B cell (primary cell): ENCODE results near the gene SPG7. TPM values are rescaled to one million over a fixed set of nuclear protein-coding genes. Genes with fewer than 3 reads are reported as not detected.

Source experiments
- ATAC-seq: fragments of 200-7000 bp; cut with Tn5 transposase; one replicate; pipeline ENCODE4 v1.10.0; 2021; ENCODE audit warnings: low read depth, mild to moderate bottlenecking, moderate number of reproducible peaks, moderate library complexity
- CTCF ChIA-PET: fragments of 350-600 bp; sonication (Branson Sonifier 250); formaldehyde crosslinking; loops from one replicate; lab custom pipeline; 2021; ENCODE audit warnings: antibody characterized with exemption, inconsistent platforms; lab: Charles Lee
- POLR2A ChIA-PET: fragments of 350-600 bp; sonication (Branson Sonifier 250); formaldehyde crosslinking; loops from one replicate; lab custom pipeline; 2021; ENCODE audit warnings: antibody characterized with exemption; lab: Charles Lee
- DNase-seq: peaks from one replicate; pipeline ENCODE4 v3.0.0; 2013
- H2AFZ ChIP-seq: 2 replicates; pipeline ENCODE4 v1.6.1; 2012; ENCODE audit warnings: mild to moderate bottlenecking, low read depth, low read length; ENCODE audit not compliant: insufficient read depth, poor library complexity, severe bottlenecking
- H3K27ac ChIP-seq, 2 donors: 1 replicate in 1 of 2; 2 replicates in 1 of 2; pipeline ENCODE4 v1.5.1; 2012 to 2013; ENCODE audit warnings: low read length in 2 of 2, mild to moderate bottlenecking in 2 of 2, moderate library complexity in 1 of 2
- H3K27me3 ChIP-seq, 4 experiments: fragments of 200-600 bp in 1 of 4; sonication (generic) in 1 of 4; replicated peaks in 1 of 4; 1 replicate in 2 of 4; 2 replicates in 2 of 4; pipeline versions ENCODE4 v1.6.1 to v1.7.0; 2013 to 2016; ENCODE audit warnings: low read length in 3 of 4, mild to moderate bottlenecking in 2 of 4, mixed read lengths in 1 of 4, moderate library complexity in 1 of 4; ENCODE audit not compliant: insufficient read depth in 4 of 4, control insufficient read depth in 3 of 4; ENCODE audit errors: control extremely low read depth in 1 of 4
- H3K36me3 ChIP-seq, 2 experiments: replicated peaks in 1 of 2; 1 replicate in 1 of 2; 2 replicates in 1 of 2; pipeline versions ENCODE4 v1.6.1 to v1.7.1; 2013; ENCODE audit warnings: low read length in 1 of 2; ENCODE audit not compliant: insufficient read depth in 2 of 2, control insufficient read depth in 1 of 2; ENCODE audit errors: control extremely low read depth in 1 of 2, extremely low read depth in 1 of 2
- H3K4me1 ChIP-seq, 2 donors: fragments of 200-600 bp in 1 of 2; sonication (generic) in 1 of 2; 1 replicate in 1 of 2; 2 replicates in 1 of 2; pipeline versions ENCODE4 v1.5.1 to v1.6.1; 2013 to 2017; ENCODE audit warnings: low read length in 2 of 2; ENCODE audit not compliant: control insufficient read depth in 2 of 2, insufficient read depth in 2 of 2
- H3K4me2 ChIP-seq: replicated peaks from 2 replicates; pipeline ENCODE3; 2012; ENCODE audit warnings: mild to moderate bottlenecking, low read depth, low read length; ENCODE audit not compliant: poor library complexity, severe bottlenecking
- H3K4me3 ChIP-seq, 5 experiments: fragments of 200-600 bp in 1 of 5; sonication (generic) in 1 of 5; 1 replicate in 3 of 5; 2 replicates in 2 of 5; pipeline versions ENCODE4 v1.5.1 to v1.7.0; 2011 to 2016; ENCODE audit warnings: low read length in 4 of 5, mild to moderate bottlenecking in 4 of 5, low read depth in 2 of 5, control low read depth in 1 of 5, moderate library complexity in 1 of 5; ENCODE audit not compliant: insufficient read depth in 1 of 5; ENCODE audit errors: control extremely low read depth in 1 of 5, extremely low read depth in 1 of 5
- H3K79me2 ChIP-seq: fragments of 200-600 bp; sonication (generic); one replicate; pipeline ENCODE4 v1.6.0; 2016; ENCODE audit warnings: low read length; ENCODE audit not compliant: control insufficient read depth, insufficient read depth
- H3K9ac ChIP-seq: fragments of 200-600 bp; sonication (generic); 2 replicates; pipeline ENCODE4 v1.6.1; 2017; ENCODE audit warnings: mild to moderate bottlenecking, low read length, moderate library complexity
- H3K9me3 ChIP-seq, 3 donors: one replicate each; pipeline versions ENCODE4 v1.6.1 to v1.7.1; 2013; ENCODE audit warnings: low read length in 2 of 3; ENCODE audit not compliant: control insufficient read depth in 2 of 3, insufficient read depth in 1 of 3; ENCODE audit errors: control extremely low read depth in 1 of 3
- H4K20me1 ChIP-seq: 2 replicates; pipeline ENCODE4 v1.6.0; 2012; ENCODE audit warnings: mild to moderate bottlenecking, low read length; ENCODE audit not compliant: insufficient read depth, control insufficient read depth, poor library complexity, severe bottlenecking
- H3K27ac Mint-ChIP-seq: one replicate; pipeline ENCODE4 v1.8.0; 2021; ENCODE audit warnings: mixed read lengths
- H3K27me3 Mint-ChIP-seq: one replicate; pipeline ENCODE4 v1.8.0; 2021; ENCODE audit warnings: mixed read lengths
- H3K4me1 Mint-ChIP-seq: one replicate; pipeline ENCODE4 v1.8.0; 2021; ENCODE audit warnings: mixed read lengths
- H3K4me3 Mint-ChIP-seq: one replicate; pipeline ENCODE4 v1.8.0; 2021; ENCODE audit warnings: mixed read lengths
- H3K9me3 Mint-ChIP-seq: one replicate; pipeline ENCODE4 v1.8.0; 2022; ENCODE audit warnings: mixed read lengths; ENCODE audit not compliant: insufficient read depth
- CTCF ChIP-seq: fragments of 200-600 bp; IDR thresholded peaks from one replicate; pipeline ENCODE4 v1.8.0; 2022; ENCODE audit warnings: antibody characterized with exemption, mild to moderate bottlenecking
- EZH2 ChIP-seq: IDR thresholded peaks from 2 replicates; pipeline ENCODE4 v1.6.1; 2012; ENCODE audit warnings: borderline replicate concordance, low read depth, mild to moderate bottlenecking, moderate library complexity, low read length; ENCODE audit not compliant: insufficient read depth, poor library complexity, severe bottlenecking
- WGBS: methylation state at CpG from one replicate; pipeline ENCODE4 v1.1.5; 2013; ENCODE audit warnings: missing lambda C conversion rate; ENCODE audit not compliant: insufficient coverage; 5-methylcytosine and 5-hydroxymethylcytosine counted together
- intact Hi-C: fragments of 100-400 bp; cut with micrococcal nuclease; formaldehyde crosslinking; loops from one replicate; pipeline ENCODE4 v1.10.0; 2022
- polyA plus RNA-seq: library from polyadenylated mRNA; depleted of rRNA; stranded (reverse); fragments of >200 nt; gene quantifications from 2 replicates; pipeline ENCODE4 v1.2.3, GENCODE V29; 2012
- total RNA-seq, 2 donors: library from RNA; stranded (reverse); fragments of 120-200 nt in 1 of 2; gene quantifications; 1 replicate in 1 of 2; 2 replicates in 1 of 2; pipeline versions ENCODE4 v1.2.3 to v1.2.4, GENCODE V29; 2013 to 2022

Gene SPG7
- total and polyA plus RNA-seq, 2 donors (not counting 1 experiment from before 2014, with no cell fraction given), result 146 to 157 TPM

GRCh38 chr16:89475144-89475543 lies 33.1 kb upstream of the SPG7 start:
- peak overlapping the region; percentile 3 for H3K4me3 Mint-ChIP-seq

More at GRCh38 chr16:89475144-89475543, 33.1 kb upstream of the SPG7 start:
- Mint-ChIP-seq H3K27ac (no peak overlapping the region), H3K4me1 (peaks cover 82% of the 10 kb centered on the region), H3K27me3 (no peaks in the 10 kb centered on the region), H3K9me3 (no peaks in the 10 kb centered on the region)
- POLR2A ChIA-PET, result no interaction called here
- TF ChIP-seq EZH2 (no peak), CTCF (no peak)
- Histone ChIP-seq H3K27me3 (no peaks in the 10 kb centered on the region), H2AFZ (no peak overlapping the region), H3K4me2 (no peak overlapping the region), H3K79me2 (peaks cover 100% of the 10 kb centered on the region), H3K4me3 (no peak overlapping the region), H3K36me3 (no peaks in the 10 kb centered on the region), H3K4me1 (peaks cover 56 to 80% of the 10 kb centered on the region in 2 donors), H3K9me3 (no peaks in the 10 kb centered on the region), H4K20me1 (peaks cover 97% of the 10 kb centered on the region), H3K27ac (no peak overlapping the region), H3K9ac (no peak overlapping the region)
- ATAC-seq, result no peak
- intact Hi-C loops, result no loop called here
- 100% methylated on average over 1 of the region's 5 CpGs for WGBS
- CTCF ChIA-PET, result no interaction called here
- DNase-seq, result no peak
